DND-41 (cell line): ENCODE data around the gene TMTC1.

Experiments
- CTCF ChIP-seq: IDR thresholded peaks from 2 replicates; pipeline ENCODE4 v1.5.1; 2012; ENCODE audit warnings: borderline replicate concordance, low read length, moderate library complexity, mild to moderate bottlenecking; ENCODE audit not compliant: poor library complexity, severe bottlenecking; ENCODE audit errors: extremely low read depth
- EZH2 ChIP-seq: IDR thresholded peaks from 3 replicates; pipeline ENCODE4 v1.6.1; 2012; ENCODE audit warnings: borderline replicate concordance, low read depth, mild to moderate bottlenecking, moderate library complexity, low read length, inconsistent platforms; ENCODE audit not compliant: severe bottlenecking

- TF ChIP-seq CTCF = no peak
- no peak for TF ChIP-seq EZH2
Observed at GRCh38 chr12:29754235-29755189, 29.2 kb downstream of the TMTC1 start.
